Hippocampal formation (tissue), 2 donors: ENCODE measurements around the gene AKIRIN1.
"Not testable (repeated sequence)": the region's sequence is repeated elsewhere in the genome, so short reads cannot be mapped to it uniquely, and the experiment has no call there.

Experiments used
- DNase-seq, 2 donors: peaks; one replicate each; lab custom pipeline; 2025; lab: John Stamatoyannopoulos, UW

Gene AKIRIN1

GRCh38 chr1:38990738-38991637 lies at the start of gene AKIRIN1:
TSS of gene AKIRIN1 (plus strand) at chr1:38991276. CDS start at chr1:38991381, 105 bp downstream.
- peak; percentile 95 to 99 for DNase-seq

GRCh38 chr1:38941527-38942019 lies 49.5 kb upstream of the AKIRIN1 start, which contains the start of gene RHBDL2:
TSS of gene RHBDL2 (minus strand) at chr1:38941830. CDS start at chr1:38919212, 22,618 bp downstream.
- DNase-seq: peak; percentile 62 to 67

- no peak for DNase-seq
Measured at GRCh38 chr1:38942664-38943428, 48.2 kb upstream of the AKIRIN1 start.

- no peak for DNase-seq
Measured at GRCh38 chr1:38944547-38944946, 46.5 kb upstream of the AKIRIN1 start.

GRCh38 chr1:38950553-38950952 lies 40.5 kb upstream of the AKIRIN1 start:
- DNase-seq: no peak

GRCh38 chr1:38953433-38953860 lies 37.6 kb upstream of the AKIRIN1 start:
- DNase-seq: no peak

- no peak for DNase-seq
Measured at GRCh38 chr1:38958967-38959366, 32.1 kb upstream of the AKIRIN1 start.

GRCh38 chr1:38962113-38962512 lies 29.0 kb upstream of the AKIRIN1 start:
- no peak for DNase-seq

GRCh38 chr1:38962560-38962959 lies 28.5 kb upstream of the AKIRIN1 start:
- no peak for DNase-seq

- DNase-seq: no peak
Measured at GRCh38 chr1:38964140-38964548, 26.9 kb upstream of the AKIRIN1 start.

GRCh38 chr1:38973145-38973544 lies 17.9 kb upstream of the AKIRIN1 start:
- DNase-seq: not testable (repeated sequence)

- DNase-seq: no peak
Measured at GRCh38 chr1:38973659-38974437, 17.2 kb upstream of the AKIRIN1 start.

GRCh38 chr1:38977399-38978244 lies 13.5 kb upstream of the AKIRIN1 start:
- DNase-seq: not testable (repeated sequence)

GRCh38 chr1:38978245-38978542 lies 12.9 kb upstream of the AKIRIN1 start:
- not testable (repeated sequence) for DNase-seq

- DNase-seq: not testable (repeated sequence)
Measured at GRCh38 chr1:38979380-38979779, 11.7 kb upstream of the AKIRIN1 start.

- no peak for DNase-seq
Measured at GRCh38 chr1:38989979-38990378, 1.1 kb upstream of the AKIRIN1 start.

- DNase-seq: no peak
Measured at GRCh38 chr1:38990386-38990737, 714 bp upstream of the AKIRIN1 start.

- peak in 1 of 2 donors; percentile 48 for DNase-seq
Measured at GRCh38 chr1:38991638-38992411, 749 bp downstream of the AKIRIN1 start.

GRCh38 chr1:38992412-38993111 lies 1.5 kb downstream of the AKIRIN1 start:
- no peak for DNase-seq

- DNase-seq: no peak
Measured at GRCh38 chr1:38994196-38994595, 3.1 kb downstream of the AKIRIN1 start.
